CD8-positive, alpha-beta memory T cell (primary cell): Measurements from ENCODE around the gene HOXD3. TPM values are rescaled to one million over a fixed set of nuclear protein-coding genes. Genes with fewer than 3 reads are reported as not detected.

ENCODE experiments used
- CTCF ChIA-PET: fragments of 350-600 bp; sonication (Branson Sonifier 250); formaldehyde crosslinking; loops from one replicate; lab custom pipeline; 2021; ENCODE audit warnings: antibody characterized with exemption; lab: Charles Lee
- POLR2A ChIA-PET: fragments of 350-600 bp; sonication (Branson Sonifier 250); formaldehyde crosslinking; loops from one replicate; lab custom pipeline; 2021; ENCODE audit warnings: antibody characterized with exemption; lab: Charles Lee
- DNase-seq, 5 donors: peaks; one replicate each; pipeline versions ENCODE4 v3.0.0 to v3.0.0-alpha.2; 2020 to 2022; ENCODE audit warnings: mixed read lengths in 1 of 5
- H3K27ac ChIP-seq: one replicate; pipeline ENCODE4 v1.7.0; 2013; ENCODE audit warnings: low read depth, mild to moderate bottlenecking, low read length, moderate library complexity
- H3K27me3 ChIP-seq: 2 replicates; pipeline ENCODE4 v1.7.0; 2013; ENCODE audit warnings: low read length, mild to moderate bottlenecking; ENCODE audit not compliant: insufficient read depth, poor library complexity, severe bottlenecking
- H3K36me3 ChIP-seq: 2 replicates; pipeline ENCODE4 v1.7.0; 2013; ENCODE audit warnings: mild to moderate bottlenecking, low read length, moderate library complexity; ENCODE audit not compliant: insufficient read depth
- H3K4me1 ChIP-seq: 2 replicates; pipeline ENCODE4 v1.7.0; 2013; ENCODE audit warnings: mild to moderate bottlenecking, low read length, moderate library complexity; ENCODE audit not compliant: insufficient read depth
- H3K4me3 ChIP-seq: 2 replicates; pipeline ENCODE4 v1.7.0; 2013; ENCODE audit warnings: mild to moderate bottlenecking, low read length
- H3K9me3 ChIP-seq: 2 replicates; pipeline ENCODE4 v1.7.0; 2013; ENCODE audit warnings: mild to moderate bottlenecking, low read length
- H3K27ac Mint-ChIP-seq, 8 donors: one replicate each; pipeline ENCODE4 v1.8.0; 2020 to 2021; ENCODE audit warnings: mixed read lengths in 8 of 8, mild to moderate bottlenecking in 6 of 8, inconsistent platforms in 3 of 8, moderate library complexity in 3 of 8
- H3K27me3 Mint-ChIP-seq, 2 donors: one replicate each; pipeline ENCODE4 v1.8.0; 2020 to 2021; ENCODE audit warnings: mixed read lengths in 2 of 2, mild to moderate bottlenecking in 1 of 2, moderate library complexity in 1 of 2
- H3K36me3 Mint-ChIP-seq, 3 donors: one replicate each; pipeline ENCODE4 v1.8.0; 2020 to 2021; ENCODE audit warnings: mixed read lengths in 3 of 3, inconsistent platforms in 1 of 3, mild to moderate bottlenecking in 1 of 3
- H3K4me1 Mint-ChIP-seq, 3 donors: one replicate each; pipeline ENCODE4 v1.8.0; 2020 to 2021; ENCODE audit warnings: mixed read lengths in 3 of 3, inconsistent platforms in 1 of 3, mild to moderate bottlenecking in 1 of 3
- H3K4me3 Mint-ChIP-seq, 7 donors: one replicate each; pipeline ENCODE4 v1.8.0; 2020 to 2021; ENCODE audit warnings: mixed read lengths in 7 of 7, mild to moderate bottlenecking in 6 of 7, moderate library complexity in 4 of 7, inconsistent platforms in 2 of 7
- H3K9me3 Mint-ChIP-seq, 5 donors: one replicate each; pipeline ENCODE4 v1.8.0; 2020 to 2022; ENCODE audit warnings: mixed read lengths in 5 of 5, mild to moderate bottlenecking in 3 of 5, moderate library complexity in 2 of 5, inconsistent platforms in 1 of 5
- polyA plus RNA-seq: library from polyadenylated mRNA; unstranded; fragments of 300-500 nt; fragmentation: Illumina TruSeq; gene quantifications from one replicate; pipeline ENCODE4 v1.2.3, GENCODE V29; 2021
- total RNA-seq, 2 experiments: library from RNA; stranded (reverse); gene quantifications; one replicate each; pipeline ENCODE4 v1.2.3, GENCODE V29; 2021

Gene HOXD3
- total and polyA plus RNA-seq, 3 experiments from 2014 or later: not detected

GRCh38 chr2:176188774-176189680 is 31.9 kb downstream of the HOXD3 start:
- H3K4me1 ChIP-seq: peaks cover 11% of the 10 kb centered on the region
- H3K9me3 Mint-ChIP-seq: peaks cover 0 to 13% (median 0%) of the 10 kb centered on the region in 5 donors
- H3K27me3 ChIP-seq: peaks cover 33% of the 10 kb centered on the region
- ChIA-PET POLR2A (no interaction called here), CTCF (no interaction called here)
- H3K36me3 Mint-ChIP-seq: peaks cover 0 to 3% (median 2%) of the 10 kb centered on the region in 3 donors
- H3K27ac Mint-ChIP-seq: peak overlapping the region in 1 of 8 donors; percentile 29
- peak overlapping the region; percentile 2 for H3K4me3 ChIP-seq
- no peaks in the 10 kb centered on the region for H3K9me3 ChIP-seq
- DNase-seq: no peak
- H3K4me1 Mint-ChIP-seq: peaks cover 16 to 21% (median 21%) of the 10 kb centered on the region in 3 donors
- H3K27me3 Mint-ChIP-seq: peaks cover 51 to 79% of the 10 kb centered on the region in 2 donors
- H3K27ac ChIP-seq: no peak overlapping the region
- no peaks in the 10 kb centered on the region for H3K36me3 ChIP-seq
- peak overlapping the region; percentile 55 to 86 (median 68) for H3K4me3 Mint-ChIP-seq

GRCh38 chr2:176189681-176190641 is 32.9 kb downstream of the HOXD3 start:
- H3K9me3 ChIP-seq: no peaks in the 10 kb centered on the region
- no peak overlapping the region for H3K27ac ChIP-seq
- peaks cover 16 to 21% (median 21%) of the 10 kb centered on the region in 3 donors for H3K4me1 Mint-ChIP-seq
- peak overlapping the region; percentile 2 for H3K4me3 ChIP-seq
- DNase-seq: no peak
- CTCF ChIA-PET: no interaction called here
- H3K27me3 ChIP-seq: peaks cover 33% of the 10 kb centered on the region
- H3K27ac Mint-ChIP-seq: no peak overlapping the region
- peak overlapping the region; percentile 59 to 86 (median 68) for H3K4me3 Mint-ChIP-seq
- POLR2A ChIA-PET: no interaction called here
- H3K4me1 ChIP-seq: peaks cover 11% of the 10 kb centered on the region
- no peaks in the 10 kb centered on the region for H3K36me3 ChIP-seq
- H3K9me3 Mint-ChIP-seq: peaks cover 0 to 12% (median 0%) of the 10 kb centered on the region in 5 donors
- peaks cover 58 to 79% of the 10 kb centered on the region in 2 donors for H3K27me3 Mint-ChIP-seq
- peaks cover 0 to 3% (median 2%) of the 10 kb centered on the region in 3 donors for H3K36me3 Mint-ChIP-seq

GRCh38 chr2:176192351-176192750 is 35.2 kb downstream of the HOXD3 start:
- peaks cover 14 to 19% (median 18%) of the 10 kb centered on the region in 3 donors for H3K4me1 Mint-ChIP-seq
- peaks cover 57 to 78% of the 10 kb centered on the region in 2 donors for H3K27me3 Mint-ChIP-seq
- no peaks in the 10 kb centered on the region for H3K9me3 ChIP-seq
- no peak overlapping the region for H3K4me3 ChIP-seq
- H3K27me3 ChIP-seq: peaks cover 36% of the 10 kb centered on the region
- no peak overlapping the region for H3K27ac ChIP-seq
- peaks cover 0 to 9% (median 0%) of the 10 kb centered on the region in 5 donors for H3K9me3 Mint-ChIP-seq
- DNase-seq: no peak
- H3K27ac Mint-ChIP-seq: no peak overlapping the region
- POLR2A ChIA-PET: no interaction called here
- peaks cover 0 to 2% (median 0%) of the 10 kb centered on the region in 3 donors for H3K36me3 Mint-ChIP-seq
- H3K4me1 ChIP-seq: peaks cover 11% of the 10 kb centered on the region
- CTCF ChIA-PET: no interaction called here
- H3K36me3 ChIP-seq: no peaks in the 10 kb centered on the region
- peak overlapping the region in 1 of 7 donors; percentile 20 for H3K4me3 Mint-ChIP-seq

- Mint-ChIP-seq H3K27me3 (peaks cover 55 to 77% of the 10 kb centered on the region in 2 donors), H3K4me3 (no peak overlapping the region), H3K4me1 (peaks cover 7 to 12% (median 11%) of the 10 kb centered on the region in 3 donors), H3K9me3 (peaks cover 0 to 9% (median 0%) of the 10 kb centered on the region in 5 donors), H3K36me3 (no peaks in the 10 kb centered on the region), H3K27ac (no peak overlapping the region)
- ChIA-PET POLR2A (no interaction called here), CTCF (no interaction called here)
- Histone ChIP-seq H3K27me3 (peaks cover 36% of the 10 kb centered on the region), H3K4me3 (no peak overlapping the region), H3K36me3 (no peaks in the 10 kb centered on the region), H3K27ac (no peak overlapping the region), H3K4me1 (peaks cover 5% of the 10 kb centered on the region), H3K9me3 (no peaks in the 10 kb centered on the region)
- no peak for DNase-seq
Measured at GRCh38 chr2:176193048-176193447, 35.9 kb downstream of the HOXD3 start.

GRCh38 chr2:176199902-176200301 is 42.8 kb downstream of the HOXD3 start:
- no peaks in the 10 kb centered on the region for H3K4me1 ChIP-seq
- Mint-ChIP-seq H3K36me3 (no peaks in the 10 kb centered on the region), H3K27ac (no peak overlapping the region), H3K9me3 (peaks cover 0 to 4% (median 1%) of the 10 kb centered on the region in 5 donors), H3K4me3 (no peak overlapping the region), H3K4me1 (no peaks in the 10 kb centered on the region), H3K27me3 (peaks cover 23 to 53% of the 10 kb centered on the region in 2 donors)
- CTCF ChIA-PET: no interaction called here
- H3K27ac ChIP-seq: no peak overlapping the region
- POLR2A ChIA-PET: no interaction called here
- no peaks in the 10 kb centered on the region for H3K9me3 ChIP-seq
- no peak for DNase-seq
- H3K27me3 ChIP-seq: peaks cover 9% of the 10 kb centered on the region
- H3K4me3 ChIP-seq: no peak overlapping the region
- no peaks in the 10 kb centered on the region for H3K36me3 ChIP-seq

- no peaks in the 10 kb centered on the region for H3K9me3 ChIP-seq
- Mint-ChIP-seq H3K27ac (no peak overlapping the region), H3K4me3 (no peak overlapping the region), H3K36me3 (no peaks in the 10 kb centered on the region), H3K4me1 (no peaks in the 10 kb centered on the region), H3K27me3 (peaks cover 18 to 43% of the 10 kb centered on the region in 2 donors), H3K9me3 (peaks cover 0 to 6% (median 4%) of the 10 kb centered on the region in 5 donors)
- H3K27me3 ChIP-seq: peaks cover 9% of the 10 kb centered on the region
- no peaks in the 10 kb centered on the region for H3K4me1 ChIP-seq
- ChIA-PET CTCF (no interaction called here), POLR2A (no interaction called here)
- DNase-seq: no peak
- no peak overlapping the region for H3K27ac ChIP-seq
- no peaks in the 10 kb centered on the region for H3K36me3 ChIP-seq
- no peak overlapping the region for H3K4me3 ChIP-seq
Measured at GRCh38 chr2:176200971-176201370, 43.9 kb downstream of the HOXD3 start.

GRCh38 chr2:176202491-176202890 is 45.4 kb downstream of the HOXD3 start:
- no peaks in the 10 kb centered on the region for H3K36me3 Mint-ChIP-seq
- no peaks in the 10 kb centered on the region for H3K4me1 Mint-ChIP-seq
- Histone ChIP-seq H3K27ac (no peak overlapping the region), H3K9me3 (no peaks in the 10 kb centered on the region), H3K36me3 (no peaks in the 10 kb centered on the region), H3K4me1 (no peaks in the 10 kb centered on the region), H3K27me3 (peaks cover 4% of the 10 kb centered on the region), H3K4me3 (no peak overlapping the region)
- peaks cover 12 to 34% of the 10 kb centered on the region in 2 donors for H3K27me3 Mint-ChIP-seq
- CTCF ChIA-PET: no interaction called here
- no peak for DNase-seq
- POLR2A ChIA-PET: no interaction called here
- peaks cover 0 to 6% (median 4%) of the 10 kb centered on the region in 5 donors for H3K9me3 Mint-ChIP-seq
- H3K27ac Mint-ChIP-seq: no peak overlapping the region
- no peak overlapping the region for H3K4me3 Mint-ChIP-seq
